GM12878 (cell line): ENCODE data around the gene GPC3.

ENCODE experiments used
- ATF3 ChIP-seq: IDR thresholded peaks from 2 replicates; pipeline ENCODE4 v1.6.1; 2011; ENCODE audit warnings: low read depth, mild to moderate bottlenecking, low read length, moderate library complexity, borderline replicate concordance; ENCODE audit errors: extremely low read depth
- CTCF ChIP-seq, 3 experiments: IDR thresholded peaks in 2 of 3; conservative IDR thresholded peaks in 1 of 3; 2 replicates each; pipeline ENCODE4 v1.5.1; 2011; ENCODE audit warnings: low read depth in 3 of 3, low read length in 3 of 3, mild to moderate bottlenecking in 3 of 3, control low read depth in 2 of 3, moderate library complexity in 2 of 3, inconsistent platforms in 1 of 3, mixed read lengths in 1 of 3; ENCODE audit not compliant: control insufficient read depth in 2 of 3, insufficient read depth in 1 of 3; ENCODE audit errors: extremely low read depth in 1 of 3
- EZH2 ChIP-seq: IDR thresholded peaks from 2 replicates; pipeline ENCODE4 v1.6.1; 2012; ENCODE audit warnings: low read depth, mild to moderate bottlenecking, control low read depth, inconsistent platforms, low read length, borderline replicate concordance; ENCODE audit not compliant: control insufficient read depth
- KDM1A ChIP-seq: fragments of 200-600 bp; sonication (generic); IDR thresholded peaks from 2 replicates; pipeline ENCODE4 v1.6.1; 2016; ENCODE audit warnings: borderline replicate concordance
- NFYB ChIP-seq: IDR thresholded peaks from 2 replicates; pipeline ENCODE4 v1.6.1; 2011; ENCODE audit warnings: low read depth, mild to moderate bottlenecking, low read length, improper control_type of control experiment, moderate library complexity; ENCODE audit not compliant: insufficient read depth
- POLR2AphosphoS5 ChIP-seq: IDR thresholded peaks from 2 replicates; pipeline ENCODE4 v1.6.1; 2011; ENCODE audit warnings: mild to moderate bottlenecking, low read length, inconsistent platforms
- RBBP5 ChIP-seq: fragments of 200-600 bp; sonication (generic); conservative IDR thresholded peaks from 2 replicates; pipeline ENCODE4 v1.6.1; 2016
- SREBF2 ChIP-seq: IDR thresholded peaks from 2 replicates; pipeline ENCODE4 v1.6.1; 2012; ENCODE audit warnings: mild to moderate bottlenecking, low read length
- TF ChIP-seq, protein P1 (sequence below): IDR thresholded peaks from 2 replicates; pipeline ENCODE4 v1.6.1; 2012; ENCODE audit warnings: low read depth, low read length, improper control_type of control experiment
- TF ChIP-seq, protein P2 (sequence below): IDR thresholded peaks from 2 replicates; pipeline ENCODE4 v1.6.1; 2012; ENCODE audit warnings: low read length, inconsistent platforms

- TF ChIP-seq, protein P1, sequence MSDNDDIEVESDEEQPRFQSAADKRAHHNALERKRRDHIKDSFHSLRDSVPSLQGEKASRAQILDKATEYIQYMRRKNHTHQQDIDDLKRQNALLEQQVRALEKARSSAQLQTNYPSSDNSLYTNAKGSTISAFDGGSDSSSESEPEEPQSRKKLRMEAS: no peak
- TF ChIP-seq ATF3: no peak
- TF ChIP-seq, protein P2, sequence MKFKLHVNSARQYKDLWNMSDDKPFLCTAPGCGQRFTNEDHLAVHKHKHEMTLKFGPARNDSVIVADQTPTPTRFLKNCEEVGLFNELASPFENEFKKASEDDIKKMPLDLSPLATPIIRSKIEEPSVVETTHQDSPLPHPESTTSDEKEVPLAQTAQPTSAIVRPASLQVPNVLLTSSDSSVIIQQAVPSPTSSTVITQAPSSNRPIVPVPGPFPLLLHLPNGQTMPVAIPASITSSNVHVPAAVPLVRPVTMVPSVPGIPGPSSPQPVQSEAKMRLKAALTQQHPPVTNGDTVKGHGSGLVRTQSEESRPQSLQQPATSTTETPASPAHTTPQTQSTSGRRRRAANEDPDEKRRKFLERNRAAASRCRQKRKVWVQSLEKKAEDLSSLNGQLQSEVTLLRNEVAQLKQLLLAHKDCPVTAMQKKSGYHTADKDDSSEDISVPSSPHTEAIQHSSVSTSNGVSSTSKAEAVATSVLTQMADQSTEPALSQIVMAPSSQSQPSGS: no peak
- TF ChIP-seq CTCF (IDR thresholded peaks at IDR 0.05 in 2 of 3, conservative IDR thresholded peaks at IDR 0.05 in 1 of 3; ENCODE audit: control insufficient read depth in 2 of 3, extremely low read depth in 1 of 3, insufficient read depth in 1 of 3, low read depth in 3 of 3, low read length in 3 of 3): no peak
- no peak for TF ChIP-seq POLR2AphosphoS5
- no peak for TF ChIP-seq NFYB
- no peak for TF ChIP-seq RBBP5
- TF ChIP-seq KDM1A: no peak
- no peak for TF ChIP-seq SREBF2
- TF ChIP-seq EZH2: no peak
These were observed 434.5 kb downstream of the GPC3 start for GRCh38 chrX:133550665-133551485.
